Fibroblast of skin of back (primary cell): ENCODE data around the gene TSR2.
A peak's percentile ranks its signal among the peaks of the same experiment; 100 is the strongest.
"Not testable (repeated sequence)": the region's sequence is repeated elsewhere in the genome, so short reads cannot be mapped to it uniquely, and the experiment has no call there.

ENCODE experiments used
- DNase-seq: peaks from one replicate; pipeline ENCODE4 v3.0.0-alpha.2; 2013

Gene TSR2

GRCh38 chrX:54473993-54474859 lies 34.0 kb downstream of the TSR2 start:
- no peak for DNase-seq

GRCh38 chrX:54479136-54480111 lies 39.2 kb downstream of the TSR2 start:
- peak; percentile 18 for DNase-seq

GRCh38 chrX:54482839-54483593 lies 42.8 kb downstream of the TSR2 start:
- peak; percentile 28 for DNase-seq

- no peak for DNase-seq
Observed at GRCh38 chrX:54483946-54484345, 43.7 kb downstream of the TSR2 start.

GRCh38 chrX:54484666-54485065 lies 44.5 kb downstream of the TSR2 start:
- DNase-seq = peak; percentile 7

- not testable (repeated sequence) for DNase-seq
Observed at GRCh38 chrX:54489819-54490218, 49.6 kb downstream of the TSR2 start.

- DNase-seq = peak; percentile 64
Observed at GRCh38 chrX:54492340-54492739, 52.1 kb downstream of the TSR2 start.

GRCh38 chrX:54494166-54494988 lies 54.2 kb downstream of the TSR2 start:
- DNase-seq = peak; percentile 18
